Measurements from ENCODE around the gene PACS2. TPM values are rescaled to one million over a fixed set of nuclear protein-coding genes. Genes with fewer than 3 reads are reported as not detected.

The PACS2 gene
- polyA plus RNA-seq, 1 of the 3 experiments (the other 2 are of a cell fraction): 42.7 TPM

- POLR2A ChIA-PET: interaction anchor here (1.4 kb wide), 1 partner anchor 147 kb away, joined by 4 read pairs; no protein-coding TSS in a partner anchor
- H3K36me3 ChIP-seq (replicated peaks in 1 of 2; ENCODE audit: control insufficient read depth in 1 of 2, insufficient read depth in 2 of 2, low read length in 1 of 2): peaks cover 0 to 7% of the 10 kb centered on the region in 2 experiments
- CTCF ChIA-PET: interaction anchor here (0.7 to 2.5 kb wide), 20 partner anchors 18 to 456 kb away, joined by 3 to 14 read pairs (median 4); partner anchors contain the start of gene BTBD6
These were observed 36.9 kb downstream of the PACS2 start for GRCh38 chr14:105351410-105351809.

GRCh38 chr14:105351920-105352851 is 37.6 kb downstream of the PACS2 start:
- ChIA-PET POLR2A (interaction anchor here (0.6 to 1.4 kb wide), 2 partner anchors 148 to 175 kb away, joined by 4 read pairs; no protein-coding TSS in a partner anchor), CTCF (interaction anchor here (0.6 to 2.5 kb wide), 37 partner anchors 9 to 456 kb away, joined by 3 to 14 read pairs (median 4); partner anchors contain the start of gene BTBD6)
- Histone ChIP-seq H3F3A (replicated peaks; ENCODE audit: insufficient read depth) (no peaks in the 10 kb centered on the region), H3K79me2 (ENCODE audit: insufficient read depth) (peaks cover 3% of the 10 kb centered on the region; the same call in 1 of the 2 replicates), H3K4me2 (no peak overlapping the region), H3K4me1 (ENCODE audit: control insufficient read depth in 1 of 2, insufficient read depth in 2 of 2, low read depth in 1 of 2, low read length in 1 of 2) (peaks cover 0 to 6% of the 10 kb centered on the region in 2 experiments; a peak in 1 of 4 replicates), H3K9ac (no peak overlapping the region), H3K4me3 (ENCODE audit: low read depth in 2 of 2, low read length in 1 of 2) (no peak overlapping the region; a peak in 1 of 4 replicates), H3K9me2 (no peaks in the 10 kb centered on the region), H4K20me1 (ENCODE audit: insufficient read depth) (peaks cover 11% of the 10 kb centered on the region), H2AFZ (ENCODE audit: low read depth) (no peak overlapping the region), H3K9me3 (no peaks in the 10 kb centered on the region), H3K27me3 (ENCODE audit: insufficient read depth) (no peaks in the 10 kb centered on the region), H3K27ac (ENCODE audit: low read depth in 2 of 2, low read length in 1 of 2) (peak overlapping the region in 1 of 2 experiments; percentile 44; a peak in 1 of 4 replicates), H3K36me3 (replicated peaks in 1 of 2; ENCODE audit: control insufficient read depth in 1 of 2, insufficient read depth in 2 of 2, low read length in 1 of 2) (peaks cover 0 to 7% of the 10 kb centered on the region in 2 experiments)
- DNase-seq: peak; percentile 95
- 66% methylated on average over 16 of the region's 26 CpGs for WGBS (ENCODE audit: low lambda C conversion rate)
- TF ChIP-seq RXRA (IDR thresholded peaks at IDR 0.05; ENCODE audit: borderline replicate concordance, low read depth) (no peak), SMC3 (IDR thresholded peaks at IDR 0.05; ENCODE audit: low read depth, low read length) (peak; percentile 87), CHD2 (IDR thresholded peaks at IDR 0.05; ENCODE audit: low read length, partially characterized antibody) (peak; percentile 23), GATA2 (CRISPR knock-in tag; IDR thresholded peaks at IDR 0.05) (no peak), RAD21 (IDR thresholded peaks at IDR 0.05; ENCODE audit: low read length) (peak; percentile 97)
- TF ChIP-seq, protein P1, sequence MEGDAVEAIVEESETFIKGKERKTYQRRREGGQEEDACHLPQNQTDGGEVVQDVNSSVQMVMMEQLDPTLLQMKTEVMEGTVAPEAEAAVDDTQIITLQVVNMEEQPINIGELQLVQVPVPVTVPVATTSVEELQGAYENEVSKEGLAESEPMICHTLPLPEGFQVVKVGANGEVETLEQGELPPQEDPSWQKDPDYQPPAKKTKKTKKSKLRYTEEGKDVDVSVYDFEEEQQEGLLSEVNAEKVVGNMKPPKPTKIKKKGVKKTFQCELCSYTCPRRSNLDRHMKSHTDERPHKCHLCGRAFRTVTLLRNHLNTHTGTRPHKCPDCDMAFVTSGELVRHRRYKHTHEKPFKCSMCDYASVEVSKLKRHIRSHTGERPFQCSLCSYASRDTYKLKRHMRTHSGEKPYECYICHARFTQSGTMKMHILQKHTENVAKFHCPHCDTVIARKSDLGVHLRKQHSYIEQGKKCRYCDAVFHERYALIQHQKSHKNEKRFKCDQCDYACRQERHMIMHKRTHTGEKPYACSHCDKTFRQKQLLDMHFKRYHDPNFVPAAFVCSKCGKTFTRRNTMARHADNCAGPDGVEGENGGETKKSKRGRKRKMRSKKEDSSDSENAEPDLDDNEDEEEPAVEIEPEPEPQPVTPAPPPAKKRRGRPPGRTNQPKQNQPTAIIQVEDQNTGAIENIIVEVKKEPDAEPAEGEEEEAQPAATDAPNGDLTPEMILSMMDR (IDR thresholded peaks at IDR 0.05): peak; percentile 83

More at GRCh38 chr14:105351410-105351809, 36.9 kb downstream of the PACS2 start:
- Histone ChIP-seq H3K4me2 (no peak overlapping the region), H3K4me1 (ENCODE audit: control insufficient read depth in 1 of 2, insufficient read depth in 2 of 2, low read depth in 1 of 2, low read length in 1 of 2) (peaks cover 0 to 9% of the 10 kb centered on the region in 2 experiments; a peak in 1 of 4 replicates), H3K9me3 (no peaks in the 10 kb centered on the region), H3K4me3 (ENCODE audit: low read depth in 2 of 2, low read length in 1 of 2) (no peak overlapping the region), H3K27me3 (ENCODE audit: insufficient read depth) (no peaks in the 10 kb centered on the region), H3F3A (replicated peaks; ENCODE audit: insufficient read depth) (no peaks in the 10 kb centered on the region), H4K20me1 (ENCODE audit: insufficient read depth) (peaks cover 12% of the 10 kb centered on the region), H3K79me2 (ENCODE audit: insufficient read depth) (peaks cover 3% of the 10 kb centered on the region; the same call in 1 of the 2 replicates), H3K9me2 (no peaks in the 10 kb centered on the region), H3K27ac (ENCODE audit: low read depth in 2 of 2, low read length in 1 of 2) (peak overlapping the region in 1 of 2 experiments; percentile 44; a peak in 1 of 4 replicates), H2AFZ (ENCODE audit: low read depth) (no peak overlapping the region), H3K9ac (no peak overlapping the region)
- no peak for DNase-seq
- WGBS (ENCODE audit: low lambda C conversion rate): 90% methylated on average over 3 of the region's 3 CpGs
- TF ChIP-seq, protein P2, sequence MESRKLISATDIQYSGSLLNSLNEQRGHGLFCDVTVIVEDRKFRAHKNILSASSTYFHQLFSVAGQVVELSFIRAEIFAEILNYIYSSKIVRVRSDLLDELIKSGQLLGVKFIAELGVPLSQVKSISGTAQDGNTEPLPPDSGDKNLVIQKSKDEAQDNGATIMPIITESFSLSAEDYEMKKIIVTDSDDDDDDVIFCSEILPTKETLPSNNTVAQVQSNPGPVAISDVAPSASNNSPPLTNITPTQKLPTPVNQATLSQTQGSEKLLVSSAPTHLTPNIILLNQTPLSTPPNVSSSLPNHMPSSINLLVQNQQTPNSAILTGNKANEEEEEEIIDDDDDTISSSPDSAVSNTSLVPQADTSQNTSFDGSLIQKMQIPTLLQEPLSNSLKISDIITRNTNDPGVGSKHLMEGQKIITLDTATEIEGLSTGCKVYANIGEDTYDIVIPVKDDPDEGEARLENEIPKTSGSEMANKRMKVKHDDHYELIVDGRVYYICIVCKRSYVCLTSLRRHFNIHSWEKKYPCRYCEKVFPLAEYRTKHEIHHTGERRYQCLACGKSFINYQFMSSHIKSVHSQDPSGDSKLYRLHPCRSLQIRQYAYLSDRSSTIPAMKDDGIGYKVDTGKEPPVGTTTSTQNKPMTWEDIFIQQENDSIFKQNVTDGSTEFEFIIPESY (IDR thresholded peaks at IDR 0.05; ENCODE audit: borderline replicate concordance, low read depth): no peak

Measured in SK-N-SH (cell line).